GM19463 (cell line): ENCODE results near the gene SEMA3F.
A peak's percentile ranks its signal among the peaks of the same experiment; 100 is the strongest.
"Not testable (repeated sequence)": the region's sequence is repeated elsewhere in the genome, so short reads cannot be mapped to it uniquely, and the experiment has no call there.

Experiments
- ATAC-seq: cut with Tn5 transposase; IDR thresholded peaks from one replicate; pipeline ENCODE4 v1.9.1; 2021; ENCODE audit warnings: mild to moderate bottlenecking, moderate library complexity; ENCODE audit not compliant: unreplicated experiment

The SEMA3F gene

DNA sequence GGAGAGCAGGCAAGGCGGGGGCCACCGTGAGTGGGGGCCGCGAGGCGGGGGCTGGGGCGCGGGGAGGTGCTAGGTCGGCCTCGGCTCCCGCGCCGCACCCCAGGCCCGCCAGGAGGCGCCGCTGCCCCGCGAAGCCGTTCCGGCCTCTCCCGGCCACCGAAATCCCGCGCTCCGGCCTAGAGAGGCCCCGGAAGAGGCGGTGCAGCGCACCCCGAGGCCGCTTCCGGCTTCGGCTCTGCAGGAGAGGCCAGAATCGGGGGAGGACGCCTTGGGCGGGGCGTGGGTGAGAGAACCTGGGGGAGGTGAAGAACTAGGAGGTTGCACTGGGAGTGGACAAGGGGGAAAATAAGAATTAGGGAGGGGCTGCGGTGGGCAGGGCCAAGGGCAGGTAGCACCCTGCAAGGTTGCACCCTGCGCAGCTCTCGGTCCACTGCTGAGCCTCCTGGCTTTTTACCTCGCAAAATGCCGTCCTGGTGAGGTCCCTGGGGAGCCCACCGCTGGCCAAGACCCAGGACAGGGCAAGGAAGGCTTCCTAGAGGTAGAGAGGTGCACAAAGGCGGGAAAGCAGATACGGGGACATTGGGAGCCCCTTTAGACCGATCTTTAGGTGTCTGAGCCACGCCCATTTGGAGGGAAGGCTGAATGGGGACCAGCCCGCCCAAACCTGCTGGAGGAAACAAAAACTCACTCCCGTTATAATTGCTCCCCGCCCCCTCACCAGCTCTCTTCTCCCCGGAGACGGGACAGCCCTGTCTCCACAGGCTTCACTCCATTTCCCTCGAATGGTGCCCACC is 72.5 kb downstream of the SEMA3F start:
- peak; percentile 83 for ATAC-seq

DNA sequence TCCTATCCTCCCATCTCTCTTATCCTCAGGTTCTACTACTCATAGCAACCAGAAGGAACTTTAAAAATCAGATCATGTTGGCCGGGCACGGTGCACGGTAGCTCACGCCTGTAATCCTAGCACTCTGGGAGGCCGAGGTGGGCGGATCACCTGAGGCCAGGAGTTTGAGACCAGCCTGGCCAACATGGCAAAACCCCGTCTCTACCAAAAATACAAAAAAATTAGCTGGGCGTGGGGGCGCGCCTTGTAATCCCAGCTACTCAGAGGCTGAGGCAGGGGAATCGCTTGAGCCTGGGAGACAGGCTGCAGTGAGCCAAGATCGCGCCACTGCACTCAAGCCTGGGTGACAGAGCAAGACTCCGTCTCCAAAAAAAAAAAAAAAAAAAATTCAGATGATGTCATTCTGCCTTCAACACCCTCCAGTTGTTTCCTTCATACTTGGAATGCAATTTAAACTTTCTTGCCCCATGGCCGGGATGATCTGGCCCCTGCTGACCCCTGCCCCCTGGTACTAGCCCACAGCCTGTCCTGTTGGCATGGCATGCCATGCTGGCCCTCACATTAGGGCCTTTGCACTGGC is 73.2 kb downstream of the SEMA3F start:
- not testable (repeated sequence) for ATAC-seq

DNA sequence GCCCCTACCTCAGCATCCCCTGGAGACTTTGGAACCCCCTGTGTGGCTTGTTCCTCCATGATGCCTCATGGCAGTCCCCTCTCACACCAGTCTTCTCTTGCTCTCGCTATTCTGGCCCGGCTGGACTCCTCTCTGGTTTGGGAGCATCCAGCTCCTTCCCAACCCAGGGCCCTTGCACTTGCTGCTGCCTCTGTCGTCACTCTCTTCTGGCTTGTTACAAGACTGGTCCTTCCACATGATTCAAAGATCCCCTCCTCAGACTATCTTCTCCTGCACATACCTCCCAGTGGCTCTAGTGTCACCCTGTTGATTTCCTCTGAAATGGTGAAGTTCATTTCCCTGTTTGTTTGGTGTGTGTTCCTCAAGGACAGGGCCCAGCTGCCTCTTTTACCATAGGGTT is 74.4 kb downstream of the SEMA3F start:
- ATAC-seq: no peak

DNA sequence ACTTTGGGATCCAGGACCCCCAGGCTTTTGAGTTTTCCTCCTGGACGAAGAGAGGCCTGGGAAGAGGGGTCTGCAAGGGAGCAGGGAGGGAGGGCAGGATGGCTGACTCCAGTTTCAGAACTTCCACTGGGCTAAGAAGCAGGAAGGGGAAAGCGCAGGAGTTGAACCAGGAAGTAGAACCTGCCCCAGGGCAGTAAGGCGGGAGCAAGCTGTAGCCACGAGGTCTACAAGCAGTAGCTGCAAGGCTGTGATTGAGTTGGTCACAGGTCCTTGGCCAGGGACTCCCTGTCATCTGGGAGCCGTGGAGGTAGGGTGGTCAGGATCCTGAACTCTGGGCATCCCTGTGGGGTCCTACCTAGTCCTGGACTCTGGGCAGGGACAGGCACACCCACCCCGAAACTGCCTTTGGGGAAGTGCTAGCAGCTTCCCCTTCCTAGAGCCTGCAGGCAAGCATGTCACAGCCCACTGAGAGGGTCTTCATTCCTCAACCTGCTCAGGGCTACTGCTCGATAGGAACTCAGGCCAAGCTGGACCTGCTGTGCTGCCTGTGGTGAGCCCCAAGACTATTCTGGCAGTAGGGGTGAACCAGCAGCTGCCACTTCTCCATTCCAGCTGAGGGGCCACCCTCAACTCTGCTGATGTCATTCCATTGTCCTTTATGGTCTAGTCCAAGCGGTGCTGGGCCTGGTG is 75.1 kb downstream of the SEMA3F start:
- no peak for ATAC-seq

DNA sequence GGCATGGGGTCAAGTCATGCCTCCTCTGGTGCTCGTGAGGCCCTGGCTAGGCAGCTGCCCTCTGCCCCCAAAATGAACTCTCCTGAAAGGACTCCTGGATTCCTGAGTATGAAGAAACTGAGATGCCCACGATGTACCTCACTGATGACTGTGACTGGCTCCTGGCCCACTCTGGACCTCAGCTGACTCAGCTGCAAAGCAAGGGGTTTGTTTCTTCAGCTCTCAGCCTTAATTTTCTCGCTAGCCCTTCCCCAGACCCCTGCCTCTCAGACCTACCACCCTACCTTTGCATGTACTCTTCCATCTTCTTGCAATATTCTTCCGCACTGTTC is 75.6 kb downstream of the SEMA3F start:
- ATAC-seq: no peak

DNA sequence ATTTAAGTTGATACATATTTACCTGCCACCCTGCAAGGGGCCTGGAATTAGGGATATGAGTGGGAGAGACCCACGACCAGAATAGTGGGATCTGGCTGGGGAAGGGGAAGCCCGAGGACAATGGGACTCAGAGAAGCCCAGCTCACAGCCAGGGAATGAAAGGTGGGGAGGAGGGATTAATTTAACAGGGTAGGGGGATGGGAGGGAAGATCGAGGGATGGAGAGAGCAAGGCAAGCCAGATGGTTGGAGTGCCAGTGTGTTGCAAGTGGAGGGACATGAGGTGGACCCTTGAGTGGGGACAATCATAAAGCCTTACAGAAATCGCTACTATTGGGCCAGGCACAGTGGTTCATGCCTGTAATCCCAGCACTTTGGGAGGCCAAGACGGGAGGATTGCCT is 76.5 kb downstream of the SEMA3F start:
- ATAC-seq: no peak

DNA sequence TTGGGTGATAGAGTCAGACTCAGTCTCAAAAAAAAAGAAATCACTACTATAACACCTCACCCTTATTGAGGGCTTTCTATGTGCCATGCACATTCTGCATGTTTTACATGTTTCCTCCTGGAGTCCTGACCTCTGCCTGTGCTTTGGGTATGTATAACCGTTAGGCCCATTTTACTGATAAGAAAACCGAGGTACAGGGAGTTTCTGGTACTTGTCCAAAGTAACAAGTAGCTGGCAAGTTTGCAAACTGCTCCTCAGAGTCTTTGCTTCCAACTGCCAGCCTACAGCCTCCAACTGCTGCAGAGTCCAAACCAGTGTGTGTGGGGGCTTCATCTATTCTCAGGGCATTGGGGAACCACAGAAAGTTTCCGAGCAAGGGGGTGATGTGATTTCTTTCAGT is 77.2 kb downstream of the SEMA3F start:
- no peak for ATAC-seq

DNA sequence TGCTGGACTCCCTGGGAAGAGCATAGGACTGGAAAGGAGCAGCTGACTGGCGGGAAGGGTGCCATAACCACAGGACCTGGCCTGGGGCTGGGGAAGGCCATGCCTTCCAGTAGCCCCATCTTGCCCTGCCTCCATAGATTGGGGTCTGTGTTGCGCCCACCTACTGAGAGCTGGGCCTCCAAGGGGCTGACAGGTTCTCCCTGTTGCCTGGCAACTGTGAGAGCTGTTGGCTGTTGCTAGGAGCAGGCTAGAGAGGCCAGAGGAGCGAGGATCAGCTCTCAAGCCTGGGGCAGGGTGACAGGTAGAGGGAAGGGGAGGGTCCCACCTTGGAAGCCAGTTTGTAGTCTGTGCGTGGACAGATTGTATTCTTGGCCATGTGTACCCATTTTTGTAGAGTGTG is 78.1 kb downstream of the SEMA3F start:
- ATAC-seq: no peak

DNA sequence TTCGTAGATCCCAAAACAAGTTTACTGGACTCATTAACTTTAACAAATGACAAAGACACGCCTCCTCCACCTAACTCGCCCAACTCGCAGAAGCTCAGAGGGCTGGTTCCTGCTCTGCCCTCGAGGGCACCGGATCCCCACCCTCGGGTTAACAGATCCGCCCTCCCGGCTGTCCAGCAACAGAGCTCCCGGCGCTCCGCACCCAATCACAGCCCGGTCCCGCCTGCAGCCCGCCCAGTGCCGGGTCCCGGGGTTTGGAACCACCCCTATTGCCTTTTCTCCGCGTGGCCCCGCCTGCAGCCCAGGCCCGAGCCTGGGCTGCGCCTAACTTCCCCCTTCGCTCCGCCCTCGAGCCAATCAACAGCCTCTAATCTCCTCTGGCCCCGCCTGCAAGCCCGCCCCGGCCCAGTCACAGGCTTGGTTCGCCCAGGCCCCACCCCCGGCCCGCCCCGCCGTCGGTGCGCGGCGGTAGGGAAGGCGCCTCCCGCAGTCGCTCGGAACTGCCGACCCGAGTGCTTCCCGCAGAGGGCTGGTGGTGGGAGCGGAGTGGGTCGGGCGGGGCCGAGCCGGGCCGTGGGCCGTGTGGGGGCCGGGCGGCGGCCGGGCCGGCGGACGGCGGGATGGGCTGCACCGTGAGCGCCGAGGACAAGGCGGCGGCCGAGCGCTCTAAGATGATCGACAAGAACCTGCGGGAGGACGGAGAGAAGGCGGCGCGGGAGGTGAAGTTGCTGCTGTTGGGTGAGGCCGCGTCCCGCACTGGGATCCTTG is 80.8 kb downstream of the SEMA3F start, which contains the start of gene GNAI2:
GNAI2 (plus strand) TSS at position 489 of the 768 bp plus-strand sequence; CDS start at position 621, 132 bp downstream.
- peak; percentile 92 for ATAC-seq

DNA sequence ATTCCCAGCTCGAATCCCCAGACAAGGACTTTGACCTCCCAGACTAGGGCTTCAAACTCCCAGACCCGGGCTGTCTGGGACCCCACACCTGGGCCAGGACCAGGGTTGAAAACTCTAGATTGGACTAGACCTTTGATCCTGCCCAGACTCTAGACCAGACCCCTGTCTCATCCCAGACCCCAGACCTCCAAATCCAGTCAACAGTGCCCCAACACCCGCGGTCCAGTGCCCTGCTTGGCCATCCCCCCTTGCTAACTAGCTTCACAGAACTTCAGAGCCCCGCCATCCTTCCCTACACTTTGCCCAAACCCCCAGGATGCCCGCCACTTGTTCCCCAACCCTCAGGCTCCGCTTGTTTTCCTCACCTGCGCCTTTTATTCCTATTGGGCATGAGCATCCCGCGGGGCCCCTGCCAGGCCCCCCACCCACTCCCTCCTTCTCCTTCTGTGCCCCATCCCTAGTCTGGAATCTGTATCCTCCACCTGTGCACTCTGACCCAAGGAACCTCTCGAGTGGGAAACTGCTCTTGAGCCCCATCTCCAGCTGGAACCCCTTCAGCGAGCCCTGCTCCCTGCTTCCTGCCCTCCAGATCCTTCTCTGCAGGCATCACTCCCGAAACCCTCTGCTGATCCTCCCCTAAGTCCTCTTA is 81.5 kb downstream of the SEMA3F start:
- ATAC-seq: no peak

DNA sequence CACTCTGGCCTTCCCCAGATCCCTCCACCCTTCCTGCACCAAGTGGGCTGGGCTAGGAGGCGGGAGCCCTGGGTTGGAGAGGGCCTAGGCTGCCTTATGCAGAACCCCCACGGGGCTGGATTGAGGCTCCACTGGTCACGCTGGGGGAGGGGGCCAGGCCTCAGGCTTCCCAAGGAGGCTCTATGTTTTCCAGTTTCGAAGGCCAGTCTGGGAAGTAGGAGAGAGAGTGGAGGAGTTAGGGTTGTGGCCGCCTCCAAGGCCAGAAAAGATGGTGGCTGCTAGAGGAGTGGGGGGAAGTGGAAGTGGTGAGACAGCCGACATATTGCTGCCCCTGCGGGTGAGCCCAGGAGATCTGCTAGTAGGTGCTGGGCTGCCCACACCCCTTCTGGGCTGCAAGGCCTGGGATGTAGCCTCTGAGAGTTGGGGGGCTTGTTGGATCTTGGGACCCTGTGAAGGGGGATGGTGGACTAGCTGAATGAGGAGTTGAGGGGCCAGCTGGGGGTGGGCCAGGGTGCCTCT is 82.1 kb downstream of the SEMA3F start:
- ATAC-seq: no peak

DNA sequence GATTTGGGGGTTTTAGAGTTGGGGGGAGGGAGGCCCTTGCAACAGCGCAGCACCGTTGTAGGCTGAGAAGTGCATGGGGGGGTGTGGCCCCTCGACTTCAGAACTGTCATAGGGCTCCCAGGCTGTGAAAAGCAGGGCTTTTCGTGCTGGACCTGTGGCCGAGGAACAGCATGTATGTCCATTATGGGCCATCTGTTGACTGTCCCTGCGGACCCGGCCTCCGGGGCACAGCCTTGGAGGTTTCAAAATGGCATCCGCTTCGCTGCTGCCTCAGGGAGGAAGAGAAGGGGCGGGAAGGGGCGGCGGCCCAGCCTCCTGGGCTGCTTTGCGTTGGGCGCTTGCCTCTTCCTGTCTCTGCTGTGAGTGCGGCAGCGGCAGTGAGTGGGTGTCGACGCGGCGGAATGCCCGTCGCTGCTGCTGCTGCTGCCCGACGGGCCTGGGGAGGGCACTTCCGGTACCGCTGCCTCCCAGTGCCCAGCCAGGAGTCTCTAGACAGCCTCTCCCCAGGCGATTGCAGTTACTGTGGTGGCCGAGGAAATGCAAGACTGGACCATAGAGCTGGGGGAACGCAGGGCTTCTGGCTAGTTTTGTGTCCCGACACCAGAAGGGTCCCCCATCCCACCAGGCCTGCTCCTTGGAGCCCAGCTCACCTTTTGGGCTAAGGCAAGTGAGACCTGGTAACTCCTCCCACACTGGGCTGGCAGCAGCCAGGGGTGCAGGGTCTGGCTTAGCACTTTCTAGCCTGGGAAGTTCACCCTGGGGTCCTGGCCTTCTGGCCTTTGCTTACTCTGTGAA is 82.8 kb downstream of the SEMA3F start:
- ATAC-seq: peak; percentile 37

DNA sequence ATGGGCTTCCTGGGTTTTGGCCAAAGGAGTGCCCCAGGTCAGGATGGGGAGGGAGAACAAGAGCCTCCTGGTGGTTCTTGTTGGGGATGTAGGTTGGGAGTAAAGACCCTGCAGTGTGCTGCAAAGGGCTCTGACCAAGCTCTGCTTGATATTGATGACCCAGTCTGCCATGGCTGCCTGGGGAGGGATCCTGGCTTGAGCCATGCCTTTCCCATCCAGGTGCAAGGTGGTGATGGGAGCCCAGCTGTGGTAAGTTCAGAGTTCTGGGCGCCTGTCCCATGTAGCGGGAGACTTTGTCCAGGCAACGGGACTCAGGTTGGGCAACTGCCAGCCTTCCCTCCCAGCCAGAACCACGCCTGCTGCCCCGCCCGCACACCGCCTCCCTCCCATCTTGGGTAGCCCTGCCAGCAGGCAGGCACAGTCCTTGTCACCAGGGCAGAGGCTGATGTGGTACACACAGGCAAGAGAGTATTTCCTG is 83.5 kb downstream of the SEMA3F start:
- ATAC-seq: no peak
